Fibroblast of lung (primary cell): ENCODE results near the gene AMBP.

Experiments
- EZH2 ChIP-seq: IDR thresholded peaks from 2 replicates; pipeline ENCODE4 v1.5.1; 2012; ENCODE audit warnings: low read length, control low read depth, mild to moderate bottlenecking; ENCODE audit errors: missing control alignments
- TF ChIP-seq, protein P1 (sequence below), 2 donors: IDR thresholded peaks in 1 of 2; conservative IDR thresholded peaks in 1 of 2; 1 replicate in 1 of 2; 2 replicates in 1 of 2; pipeline ENCODE4 v1.5.1; 2011 to 2012; ENCODE audit warnings: low read length in 2 of 2, control low read depth in 1 of 2, inconsistent platforms in 1 of 2, low read depth in 1 of 2, mild to moderate bottlenecking in 1 of 2

DNA sequence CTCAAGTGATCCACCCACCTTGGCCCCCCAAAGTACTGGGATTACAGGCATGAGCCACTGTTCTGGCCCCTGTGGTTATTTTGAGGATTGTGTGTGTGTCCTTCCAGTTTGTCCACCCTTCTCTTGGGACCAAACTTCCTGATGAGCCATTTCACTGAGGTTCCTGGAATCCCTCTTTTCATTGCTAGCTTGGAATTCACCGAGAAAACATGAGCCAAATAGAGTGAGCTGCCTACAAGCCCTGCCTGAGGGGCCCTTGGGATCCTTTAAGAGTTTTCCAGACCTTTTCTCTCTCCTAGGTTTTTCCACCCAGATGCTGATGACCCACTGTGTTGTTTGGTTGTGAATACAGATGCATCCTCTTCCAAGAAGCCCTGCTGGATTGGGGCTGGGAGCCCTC lies 34.2 kb upstream of the AMBP start:
- TF ChIP-seq, protein P1, sequence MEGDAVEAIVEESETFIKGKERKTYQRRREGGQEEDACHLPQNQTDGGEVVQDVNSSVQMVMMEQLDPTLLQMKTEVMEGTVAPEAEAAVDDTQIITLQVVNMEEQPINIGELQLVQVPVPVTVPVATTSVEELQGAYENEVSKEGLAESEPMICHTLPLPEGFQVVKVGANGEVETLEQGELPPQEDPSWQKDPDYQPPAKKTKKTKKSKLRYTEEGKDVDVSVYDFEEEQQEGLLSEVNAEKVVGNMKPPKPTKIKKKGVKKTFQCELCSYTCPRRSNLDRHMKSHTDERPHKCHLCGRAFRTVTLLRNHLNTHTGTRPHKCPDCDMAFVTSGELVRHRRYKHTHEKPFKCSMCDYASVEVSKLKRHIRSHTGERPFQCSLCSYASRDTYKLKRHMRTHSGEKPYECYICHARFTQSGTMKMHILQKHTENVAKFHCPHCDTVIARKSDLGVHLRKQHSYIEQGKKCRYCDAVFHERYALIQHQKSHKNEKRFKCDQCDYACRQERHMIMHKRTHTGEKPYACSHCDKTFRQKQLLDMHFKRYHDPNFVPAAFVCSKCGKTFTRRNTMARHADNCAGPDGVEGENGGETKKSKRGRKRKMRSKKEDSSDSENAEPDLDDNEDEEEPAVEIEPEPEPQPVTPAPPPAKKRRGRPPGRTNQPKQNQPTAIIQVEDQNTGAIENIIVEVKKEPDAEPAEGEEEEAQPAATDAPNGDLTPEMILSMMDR (conservative IDR thresholded peaks at IDR 0.05 in 1 of 2, IDR thresholded peaks at IDR 0.05 in 1 of 2; ENCODE audit: low read depth in 1 of 2, low read length in 2 of 2), result no peak
- TF ChIP-seq EZH2, result no peak
